Measurements from ENCODE around the gene GP1BB.

GP1BB gene

GRCh38 chr22:19749876-19750275 lies 26.5 kb downstream of the GP1BB start:
- Histone ChIP-seq H3K9me3 (ENCODE audit: low read length) (no peaks in the 10 kb centered on the region), H3K27me3 (ENCODE audit: insufficient read depth, low read length) (peaks cover 81% of the 10 kb centered on the region), H3K36me3 (ENCODE audit: insufficient read depth, low read length) (no peaks in the 10 kb centered on the region), H3K4me1 (ENCODE audit: insufficient read depth, low read length) (no peaks in the 10 kb centered on the region), H2AFZ (ENCODE audit: low read depth, low read length) (no peak overlapping the region), H3K4me3 (ENCODE audit: low read length) (no peak overlapping the region)

GRCh38 chr22:19750507-19751490 lies 27.5 kb downstream of the GP1BB start:
- no peak overlapping the region for H2AFZ ChIP-seq (ENCODE audit: low read depth, low read length)
- no peak overlapping the region for H3K4me3 ChIP-seq (ENCODE audit: low read length)
- peaks cover 5% of the 10 kb centered on the region for H3K4me1 ChIP-seq (ENCODE audit: insufficient read depth, low read length)
- H3K27me3 ChIP-seq (ENCODE audit: insufficient read depth, low read length), result peaks cover 89% of the 10 kb centered on the region
- H3K36me3 ChIP-seq (ENCODE audit: insufficient read depth, low read length), result no peaks in the 10 kb centered on the region
- H3K9me3 ChIP-seq (ENCODE audit: low read length), result no peaks in the 10 kb centered on the region

- H3K27me3 ChIP-seq (ENCODE audit: insufficient read depth, low read length), result peaks cover 90% of the 10 kb centered on the region
- H3K36me3 ChIP-seq (ENCODE audit: insufficient read depth, low read length), result no peaks in the 10 kb centered on the region
- H3K9me3 ChIP-seq (ENCODE audit: low read length), result no peaks in the 10 kb centered on the region
- H3K4me1 ChIP-seq (ENCODE audit: insufficient read depth, low read length), result peaks cover 5% of the 10 kb centered on the region
- H3K4me3 ChIP-seq (ENCODE audit: low read length), result no peak overlapping the region
- no peak overlapping the region for H2AFZ ChIP-seq (ENCODE audit: low read depth, low read length)
Measured at GRCh38 chr22:19751497-19752245, 28.3 kb downstream of the GP1BB start.

- Histone ChIP-seq H3K36me3 (ENCODE audit: insufficient read depth, low read length) (no peaks in the 10 kb centered on the region), H2AFZ (ENCODE audit: low read depth, low read length) (no peak overlapping the region), H3K27me3 (ENCODE audit: insufficient read depth, low read length) (peaks cover 93% of the 10 kb centered on the region), H3K4me1 (ENCODE audit: insufficient read depth, low read length) (peaks cover 5% of the 10 kb centered on the region), H3K9me3 (ENCODE audit: low read length) (no peaks in the 10 kb centered on the region), H3K4me3 (ENCODE audit: low read length) (no peak overlapping the region)
Measured at GRCh38 chr22:19753090-19753842, 29.9 kb downstream of the GP1BB start.

- no peaks in the 10 kb centered on the region for H3K9me3 ChIP-seq (ENCODE audit: low read length)
- H2AFZ ChIP-seq (ENCODE audit: low read depth, low read length), result no peak overlapping the region
- no peaks in the 10 kb centered on the region for H3K36me3 ChIP-seq (ENCODE audit: insufficient read depth, low read length)
- peaks cover 5% of the 10 kb centered on the region for H3K4me1 ChIP-seq (ENCODE audit: insufficient read depth, low read length)
- peaks cover 93% of the 10 kb centered on the region for H3K27me3 ChIP-seq (ENCODE audit: insufficient read depth, low read length)
- H3K4me3 ChIP-seq (ENCODE audit: low read length), result no peak overlapping the region
Measured at GRCh38 chr22:19753996-19754700, 30.8 kb downstream of the GP1BB start.

GRCh38 chr22:19754701-19755144 lies 31.4 kb downstream of the GP1BB start:
- H3K4me3 ChIP-seq (ENCODE audit: low read length), result no peak overlapping the region
- H2AFZ ChIP-seq (ENCODE audit: low read depth, low read length), result no peak overlapping the region
- peaks cover 94% of the 10 kb centered on the region for H3K27me3 ChIP-seq (ENCODE audit: insufficient read depth, low read length)
- H3K4me1 ChIP-seq (ENCODE audit: insufficient read depth, low read length), result peaks cover 5% of the 10 kb centered on the region
- H3K36me3 ChIP-seq (ENCODE audit: insufficient read depth, low read length), result no peaks in the 10 kb centered on the region
- no peaks in the 10 kb centered on the region for H3K9me3 ChIP-seq (ENCODE audit: low read length)

GRCh38 chr22:19755145-19755710 lies 31.9 kb downstream of the GP1BB start:
- no peaks in the 10 kb centered on the region for H3K9me3 ChIP-seq (ENCODE audit: low read length)
- H3K4me3 ChIP-seq (ENCODE audit: low read length), result no peak overlapping the region
- peaks cover 5% of the 10 kb centered on the region for H3K4me1 ChIP-seq (ENCODE audit: insufficient read depth, low read length)
- H3K36me3 ChIP-seq (ENCODE audit: insufficient read depth, low read length), result no peaks in the 10 kb centered on the region
- H2AFZ ChIP-seq (ENCODE audit: low read depth, low read length), result no peak overlapping the region
- H3K27me3 ChIP-seq (ENCODE audit: insufficient read depth, low read length), result peaks cover 93% of the 10 kb centered on the region

- peaks cover 91% of the 10 kb centered on the region for H3K27me3 ChIP-seq (ENCODE audit: insufficient read depth, low read length)
- no peak overlapping the region for H3K4me3 ChIP-seq (ENCODE audit: low read length)
- H3K4me1 ChIP-seq (ENCODE audit: insufficient read depth, low read length), result peaks cover 5% of the 10 kb centered on the region
- H2AFZ ChIP-seq (ENCODE audit: low read depth, low read length), result no peak overlapping the region
- H3K36me3 ChIP-seq (ENCODE audit: insufficient read depth, low read length), result no peaks in the 10 kb centered on the region
- H3K9me3 ChIP-seq (ENCODE audit: low read length), result no peaks in the 10 kb centered on the region
Measured at GRCh38 chr22:19755722-19756287, 32.5 kb downstream of the GP1BB start.

- H2AFZ ChIP-seq (ENCODE audit: low read depth, low read length), result no peak overlapping the region
- no peaks in the 10 kb centered on the region for H3K36me3 ChIP-seq (ENCODE audit: insufficient read depth, low read length)
- H3K4me1 ChIP-seq (ENCODE audit: insufficient read depth, low read length), result peaks cover 7% of the 10 kb centered on the region
- H3K4me3 ChIP-seq (ENCODE audit: low read length), result no peak overlapping the region
- H3K27me3 ChIP-seq (ENCODE audit: insufficient read depth, low read length), result peaks cover 90% of the 10 kb centered on the region
- no peaks in the 10 kb centered on the region for H3K9me3 ChIP-seq (ENCODE audit: low read length)
Measured at GRCh38 chr22:19756288-19757128, 33.2 kb downstream of the GP1BB start.

GRCh38 chr22:19757140-19757984 lies 34.0 kb downstream of the GP1BB start:
- Histone ChIP-seq H3K27me3 (ENCODE audit: insufficient read depth, low read length) (peaks cover 90% of the 10 kb centered on the region), H3K9me3 (ENCODE audit: low read length) (no peaks in the 10 kb centered on the region)

More at GRCh38 chr22:19757140-19757984, 34.0 kb downstream of the GP1BB start:
- Histone ChIP-seq H3K36me3 (ENCODE audit: insufficient read depth, low read length) (no peaks in the 10 kb centered on the region), H3K4me3 (ENCODE audit: low read length) (no peak overlapping the region), H2AFZ (ENCODE audit: low read depth, low read length) (no peak overlapping the region), H3K4me1 (ENCODE audit: insufficient read depth, low read length) (peaks cover 7% of the 10 kb centered on the region)
